ENCODE results near the gene LSAMP.

- no peak for TF ChIP-seq POLR2A (IDR thresholded peaks at IDR 0.05)
- peak in 1 of 6 experiments; percentile 14 for TF ChIP-seq CTCF (IDR thresholded peaks at IDR 0.05)
Observed at GRCh38 chr3:115784739-115785536, 660.3 kb downstream of the LSAMP start.
